Stomach (tissue), 9 donors: ENCODE measurements around the gene NKTR. TPM values are rescaled to one million over a fixed set of nuclear protein-coding genes. Genes with fewer than 3 reads are reported as not detected.
"Not testable (repeated sequence)": the region's sequence is repeated elsewhere in the genome, so short reads cannot be mapped to it uniquely, and the experiment has no call there.

Experiments used
- DNase-seq, 2 donors: peaks; one replicate each; pipeline versions ENCODE4 v3.0.0 to v3.0.0-alpha.2; 2013 to 2019
- H3K27ac ChIP-seq, 5 donors: fragments of 200-600 bp in 4 of 5; sonication (generic) in 4 of 5; one replicate each; pipeline ENCODE4 v1.5.1; 2013 to 2019; ENCODE audit warnings: mild to moderate bottlenecking in 1 of 5, moderate library complexity in 1 of 5
- H3K27me3 ChIP-seq, 3 donors: fragments of 200-600 bp; sonication (generic); one replicate each; pipeline ENCODE4 v1.5.1; 2017 to 2019; ENCODE audit warnings: mixed run types in 1 of 3
- H3K36me3 ChIP-seq, 4 donors: fragments of 200-600 bp; sonication (generic); 1 replicate in 3 of 4; 2 replicates in 1 of 4; pipeline ENCODE4 v1.5.1; 2016 to 2019
- H3K4me1 ChIP-seq, 4 donors: fragments of 200-600 bp; sonication (generic); one replicate each; pipeline ENCODE4 v1.5.1; 2016 to 2019
- H3K4me3 ChIP-seq, 4 donors: fragments of 200-600 bp; sonication (generic) in 3 of 4; one replicate each; pipeline ENCODE4 v1.5.1; 2016 to 2019; ENCODE audit warnings: mild to moderate bottlenecking in 1 of 4
- H3K9me3 ChIP-seq, 4 donors: fragments of 200-600 bp; sonication (generic); one replicate each; pipeline ENCODE4 v1.5.1; 2016 to 2019
- EP300 ChIP-seq: sonication (generic); formaldehyde crosslinking; IDR thresholded peaks from one replicate; pipeline ENCODE4 v1.6.1; 2017; ENCODE audit warnings: antibody characterized with exemption
- POLR2A ChIP-seq, 4 donors: fragments of 450-650 bp; IDR thresholded peaks; one replicate each; pipeline ENCODE4 v1.6.1; 2016; ENCODE audit warnings: antibody characterized with exemption in 4 of 4, control low read depth in 2 of 4, mild to moderate bottlenecking in 1 of 4, moderate library complexity in 1 of 4
- POLR2AphosphoS5 ChIP-seq, 3 donors: sonication (generic); formaldehyde crosslinking; IDR thresholded peaks; one replicate each; pipeline ENCODE4 v1.6.1; 2016; ENCODE audit warnings: antibody characterized with exemption in 3 of 3
- WGBS, 5 donors: extraction: QIAGEN DNeasy Blood & Tissue Kit in 3 of 5; methylation state at CpG; one replicate each; pipeline versions ENCODE4 v1.1.5 to v1.1.7; 2013 to 2018; 5-methylcytosine and 5-hydroxymethylcytosine counted together
- intact Hi-C: fragments of 100-400 bp; cut with DNase I; formaldehyde crosslinking; loops from one replicate; pipeline ENCODE4 v1.15.1; 2023; ENCODE audit warnings: low total_unique reads
- polyA plus RNA-seq, 3 donors: library from polyadenylated mRNA; stranded (reverse); fragments of 200-250 nt; gene quantifications; one replicate each; pipeline ENCODE4 v1.2.3, GENCODE V29; 2013
- total RNA-seq, 5 donors: library from RNA; depleted of rRNA; stranded (reverse); fragments of >200 nt; gene quantifications; one replicate each; pipeline versions ENCODE4 v1.1.0 to v1.2.3, GENCODE V29; 2014 to 2016
- TF ChIP-seq, protein P1 (sequence below), 7 experiments: fragments of 450-650 bp in 4 of 7; fragments of 200-600 bp in 3 of 7; sonication (generic) in 3 of 7; IDR thresholded peaks; one replicate each; pipeline ENCODE4 v1.5.1; 2016 to 2019; ENCODE audit warnings: antibody characterized with exemption in 7 of 7, control low read depth in 2 of 7, mild to moderate bottlenecking in 1 of 7
- donor health status: healthy with polysubstance abuse.
- donor health status: Bipolar disorder and iron deficiency.
- donor health status: healthy.

NKTR gene
- total and polyA plus RNA-seq, 8 donors, result 3.8 to 488 (median 106) TPM

DNA sequence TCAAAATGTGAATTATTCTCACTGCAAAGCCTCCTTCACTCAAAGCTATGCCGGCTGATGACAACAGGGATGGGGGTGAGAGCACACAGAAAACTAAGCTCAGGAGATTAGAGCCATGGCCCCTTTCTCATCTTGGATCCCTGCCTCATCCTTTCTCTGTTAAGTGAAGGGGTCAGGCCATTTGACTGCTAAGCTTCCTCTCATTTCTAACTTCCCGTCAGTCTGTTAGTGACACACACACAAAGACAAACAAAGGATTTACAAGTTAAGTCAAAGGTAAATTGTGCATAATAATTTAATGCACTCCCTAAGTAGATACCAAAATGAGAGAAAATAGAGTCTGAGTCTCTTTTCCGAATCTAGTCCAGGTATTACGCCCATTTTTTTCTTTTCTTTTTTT, 8.7 kb upstream of the NKTR start:
- peak overlapping the region; percentile 64 to 84 (median 72) for H3K4me3 ChIP-seq
- DNase-seq, result peak in 1 of 2 donors; percentile 12
- intact Hi-C loops, result no loop called here
- no peaks in the 10 kb centered on the region for H3K9me3 ChIP-seq
- peaks cover 17 to 37% (median 28%) of the 10 kb centered on the region in 4 donors for H3K4me1 ChIP-seq
- TF ChIP-seq EP300 (no peak), POLR2A (IDR thresholded peaks at IDR 0.05) (no peak), POLR2AphosphoS5 (IDR thresholded peaks at IDR 0.05) (no peak)
- TF ChIP-seq, protein P1, sequence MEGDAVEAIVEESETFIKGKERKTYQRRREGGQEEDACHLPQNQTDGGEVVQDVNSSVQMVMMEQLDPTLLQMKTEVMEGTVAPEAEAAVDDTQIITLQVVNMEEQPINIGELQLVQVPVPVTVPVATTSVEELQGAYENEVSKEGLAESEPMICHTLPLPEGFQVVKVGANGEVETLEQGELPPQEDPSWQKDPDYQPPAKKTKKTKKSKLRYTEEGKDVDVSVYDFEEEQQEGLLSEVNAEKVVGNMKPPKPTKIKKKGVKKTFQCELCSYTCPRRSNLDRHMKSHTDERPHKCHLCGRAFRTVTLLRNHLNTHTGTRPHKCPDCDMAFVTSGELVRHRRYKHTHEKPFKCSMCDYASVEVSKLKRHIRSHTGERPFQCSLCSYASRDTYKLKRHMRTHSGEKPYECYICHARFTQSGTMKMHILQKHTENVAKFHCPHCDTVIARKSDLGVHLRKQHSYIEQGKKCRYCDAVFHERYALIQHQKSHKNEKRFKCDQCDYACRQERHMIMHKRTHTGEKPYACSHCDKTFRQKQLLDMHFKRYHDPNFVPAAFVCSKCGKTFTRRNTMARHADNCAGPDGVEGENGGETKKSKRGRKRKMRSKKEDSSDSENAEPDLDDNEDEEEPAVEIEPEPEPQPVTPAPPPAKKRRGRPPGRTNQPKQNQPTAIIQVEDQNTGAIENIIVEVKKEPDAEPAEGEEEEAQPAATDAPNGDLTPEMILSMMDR (IDR thresholded peaks at IDR 0.05), result no peak
- peaks cover 10 to 35% (median 28%) of the 10 kb centered on the region in 4 donors for H3K36me3 ChIP-seq
- H3K27me3 ChIP-seq, result no peaks in the 10 kb centered on the region
- H3K27ac ChIP-seq, result peak overlapping the region; percentile 89 to 96 (median 90)
- WGBS, 5 donors, result 53 to 66% (median 60%) methylated on average over 4 of the region's 4 CpGs

DNA sequence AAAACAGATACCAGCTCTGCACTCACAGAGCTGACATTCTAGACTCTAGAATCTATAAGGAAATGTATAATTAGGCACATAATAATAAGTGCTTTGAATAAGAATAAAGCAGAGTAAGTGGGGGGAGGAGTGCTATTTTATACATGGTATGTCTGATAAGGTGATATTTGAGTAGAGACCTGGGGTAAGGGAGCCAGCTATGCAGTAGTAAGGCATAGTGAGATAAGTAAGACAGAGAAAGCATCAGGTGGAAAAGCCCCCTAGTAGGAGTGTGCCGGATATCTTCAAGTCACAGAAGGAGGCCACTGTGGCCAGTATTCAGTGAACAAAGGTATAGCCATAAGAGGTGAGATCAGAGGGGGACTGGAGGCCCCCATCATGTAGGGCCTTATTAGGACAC, 6.9 kb upstream of the NKTR start:
- Histone ChIP-seq H3K27ac (no peak overlapping the region), H3K36me3 (peaks cover 10 to 39% (median 31%) of the 10 kb centered on the region in 4 donors), H3K9me3 (no peaks in the 10 kb centered on the region), H3K4me1 (peaks cover 17 to 37% (median 28%) of the 10 kb centered on the region in 4 donors), H3K4me3 (no peak overlapping the region), H3K27me3 (no peaks in the 10 kb centered on the region)
- WGBS, 5 donors, result 91 to 100% (median 96%) methylated on average over 1 of the region's 1 CpG
- TF ChIP-seq POLR2AphosphoS5 (IDR thresholded peaks at IDR 0.05) (no peak), POLR2A (IDR thresholded peaks at IDR 0.05) (no peak), EP300 (no peak)
- TF ChIP-seq, protein P1 (IDR thresholded peaks at IDR 0.05), result no peak
- intact Hi-C loops, result no loop called here
- DNase-seq, result no peak

DNA sequence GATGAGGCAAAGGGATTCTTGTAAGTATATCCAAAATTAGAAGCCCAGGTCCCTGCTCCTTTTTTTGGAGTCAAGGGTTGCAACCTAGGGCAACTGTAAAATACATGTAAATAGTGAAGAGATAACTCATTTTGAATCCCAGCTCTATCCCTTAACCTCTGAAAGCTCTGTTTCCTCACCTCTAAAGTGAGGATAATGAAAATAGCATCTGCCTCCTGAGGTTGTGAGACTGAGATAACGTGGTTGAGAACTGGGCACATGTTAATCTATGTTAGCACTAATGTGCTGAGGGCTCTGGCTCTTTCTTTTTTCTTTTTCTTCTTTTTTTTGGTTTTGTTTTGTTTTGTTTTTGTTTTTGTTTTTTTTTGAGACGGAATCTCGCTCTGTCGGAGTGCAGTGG, 4.8 kb upstream of the NKTR start:
- no peak for DNase-seq
- no peaks in the 10 kb centered on the region for H3K27me3 ChIP-seq
- peaks cover 10 to 39% (median 31%) of the 10 kb centered on the region in 4 donors for H3K36me3 ChIP-seq
- no peak overlapping the region for H3K4me3 ChIP-seq
- WGBS, 5 donors, result 87 to 100% (median 95%) methylated on average over 4 of the region's 4 CpGs
- H3K27ac ChIP-seq, result no peak overlapping the region
- TF ChIP-seq POLR2AphosphoS5 (IDR thresholded peaks at IDR 0.05) (no peak), EP300 (no peak), POLR2A (IDR thresholded peaks at IDR 0.05) (no peak)
- TF ChIP-seq, protein P1 (IDR thresholded peaks at IDR 0.05), result no peak
- no peaks in the 10 kb centered on the region for H3K9me3 ChIP-seq
- peaks cover 13 to 36% (median 19%) of the 10 kb centered on the region in 4 donors for H3K4me1 ChIP-seq
- intact Hi-C loops, result no loop called here

DNA sequence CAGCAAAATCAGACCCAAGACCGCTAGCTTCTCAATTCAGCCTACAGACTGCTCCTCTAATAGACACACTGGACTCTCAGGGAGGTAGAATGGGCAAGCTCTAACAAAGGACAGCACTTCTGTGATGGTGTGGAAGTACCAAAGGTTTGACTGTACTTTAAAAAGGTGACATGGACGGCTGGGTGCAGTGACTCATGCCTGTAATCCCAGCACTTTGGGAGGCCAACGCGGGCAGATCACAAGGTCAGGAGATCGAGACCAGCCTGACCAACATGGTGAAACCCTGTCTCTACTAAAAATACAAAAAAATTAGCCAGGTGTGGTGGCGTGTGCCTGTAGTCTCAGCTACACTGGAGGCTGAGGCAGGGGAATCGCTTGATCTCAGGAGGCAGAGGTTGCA, 3.4 kb upstream of the NKTR start:
- intact Hi-C loops, H3K4me3 ChIP-seq, H3K27ac ChIP-seq, DNase-seq, H3K9me3 ChIP-seq, H3K27me3 ChIP-seq: not testable (repeated sequence)
- H3K36me3 ChIP-seq, result peaks cover 10 to 39% (median 30%) of the 10 kb centered on the region in 4 donors
- H3K4me1 ChIP-seq, result peaks cover 13 to 35% (median 18%) of the 10 kb centered on the region in 4 donors
- 86 to 98% (median 96%) methylated on average over 7 of the region's 7 CpGs for WGBS, 5 donors

DNA sequence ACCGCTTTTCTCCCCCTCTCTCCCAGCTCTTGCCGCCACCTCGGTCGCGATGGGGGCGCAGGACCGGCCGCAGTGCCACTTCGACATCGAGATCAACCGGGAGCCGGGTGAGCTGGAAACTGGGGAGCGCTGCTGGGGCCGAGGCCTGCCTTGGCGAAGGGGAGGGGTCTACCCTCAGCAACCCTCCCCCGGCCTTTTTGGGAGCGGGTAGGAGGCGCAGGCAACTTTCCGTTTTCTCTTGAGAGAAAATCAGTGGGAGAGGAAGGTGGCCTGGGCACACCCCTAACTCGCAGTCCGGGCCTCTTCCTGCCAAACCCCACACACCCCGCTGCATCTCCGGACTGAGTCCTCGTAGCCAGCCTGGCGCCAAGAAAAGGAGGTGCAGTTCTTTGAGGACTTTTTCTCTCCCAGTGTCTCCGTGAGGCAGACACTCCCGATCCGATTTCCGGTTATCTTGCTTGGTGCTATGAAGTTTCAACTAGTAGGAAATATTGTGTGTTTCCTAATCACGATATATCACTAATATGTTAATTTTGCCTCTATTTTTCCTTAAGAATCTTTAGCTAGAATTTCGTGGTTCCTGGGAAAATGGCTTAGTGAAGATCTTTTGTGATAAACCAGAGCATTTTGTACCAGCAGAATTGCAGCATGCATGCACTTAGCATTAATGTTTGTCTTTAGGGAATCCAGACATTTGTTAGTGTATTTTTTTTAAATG, 631 bp downstream of the NKTR start:
- H3K27ac ChIP-seq, result peak overlapping the region; percentile 94 to 99 (median 95)
- 0 to 1% (median 0%) methylated on average over 14 to 31 of the region's 31 CpGs for WGBS, 5 donors

More for the DNA sequence above, 631 bp downstream of the NKTR start:
- DNase-seq, result peak; percentile 64 to 83
- peaks cover 28 to 53% (median 39%) of the 10 kb centered on the region in 4 donors for H3K4me1 ChIP-seq
- no peaks in the 10 kb centered on the region for H3K27me3 ChIP-seq
- intact Hi-C loops, result no loop called here
- TF ChIP-seq POLR2AphosphoS5 (IDR thresholded peaks at IDR 0.05) (peak in 1 of 3 donors; percentile 30), EP300 (no peak), POLR2A (IDR thresholded peaks at IDR 0.05) (no peak)
- TF ChIP-seq, protein P1 (IDR thresholded peaks at IDR 0.05), result peak in 2 of 7 experiments; percentile 7 to 21
- peak overlapping the region; percentile 76 to 98 (median 80) for H3K4me3 ChIP-seq
- H3K36me3 ChIP-seq, result peaks cover 0 to 19% (median 7%) of the 10 kb centered on the region in 4 donors
- no peaks in the 10 kb centered on the region for H3K9me3 ChIP-seq
